ENCODE data around the gene UROC1. TPM values are rescaled to one million over a fixed set of nuclear protein-coding genes. Genes with fewer than 3 reads are reported as not detected.

The UROC1 gene
- total RNA-seq, 1 experiment from 2014 or later: not detected

DNA sequence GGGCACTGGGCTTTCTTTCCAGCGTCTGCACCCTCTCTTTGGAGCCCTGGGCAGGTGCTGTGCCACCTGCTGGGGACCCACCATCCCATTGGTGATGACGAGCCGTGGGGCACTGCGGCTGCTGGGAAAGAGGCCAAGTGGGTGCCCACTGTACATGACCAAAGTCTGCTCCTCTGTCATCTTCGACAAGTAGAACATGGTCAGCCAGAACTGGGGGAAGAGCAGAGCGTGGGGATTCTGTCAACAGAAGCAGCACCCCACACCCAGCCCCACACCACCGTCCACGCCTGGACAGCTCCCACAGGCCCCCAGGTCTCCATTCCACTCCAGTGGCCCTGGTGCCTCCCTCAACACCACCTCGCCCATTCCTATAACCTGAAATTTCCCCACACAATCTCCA lies 9.7 kb downstream of the UROC1 start:
- H3K79me2 ChIP-seq (ENCODE audit: insufficient read depth, low read length): no peaks in the 10 kb centered on the region
- H3K4me3 ChIP-seq (replicated peaks in 1 of 2; ENCODE audit: low read depth in 1 of 2, low read length in 2 of 2): no peak overlapping the region
- H3K27me3 ChIP-seq (ENCODE audit: insufficient read depth, low read length): peaks cover 7% of the 10 kb centered on the region; the same call in 1 of the 2 replicates
- H4K20me1 ChIP-seq (ENCODE audit: insufficient read depth): no peaks in the 10 kb centered on the region
- RAD21 ChIA-PET (ENCODE audit: low non-redundant PET in 1 of 2, low total read pairs in 2 of 2, uncharacterized antibody in 2 of 2, unreplicated experiment in 2 of 2): no interaction called here
- H3K27ac ChIP-seq (ENCODE audit: low read depth, low read length): no peak overlapping the region; the same call in 1 of the 2 replicates
- intact Hi-C loops (cut with micrococcal nuclease): no loop called here
- H3K9me2 ChIP-seq (ENCODE audit: insufficient read depth): no peaks in the 10 kb centered on the region
- H3K4me2 ChIP-seq (ENCODE audit: low read length): peak overlapping the region; percentile 61; the same call in 1 of the 2 replicates
- H3K36me3 ChIP-seq (ENCODE audit: control insufficient read depth in 1 of 2, insufficient read depth in 2 of 2, low read length in 2 of 2): no peaks in the 10 kb centered on the region
- CTCF ChIA-PET: interaction anchor here (0.8 to 1.2 kb wide), 2 partner anchors 15 to 295 kb away, joined by 3 read pairs; no protein-coding TSS in a partner anchor
- TF ChIP-seq TCF7L2 (IDR thresholded peaks at IDR 0.05; ENCODE audit: borderline replicate concordance, extremely low read depth, insufficient read depth, insufficient read length) (no peak), SP1 (IDR thresholded peaks at IDR 0.05; ENCODE audit: low read depth) (no peak), EGR1 (IDR thresholded peaks at IDR 0.05; ENCODE audit: low read depth) (no peak), SRF (IDR thresholded peaks at IDR 0.05; ENCODE audit: low read depth) (no peak)
- H2AFZ ChIP-seq (ENCODE audit: low read depth, low read length, poor library complexity, severe bottlenecking): no peak overlapping the region
- peaks cover 0 to 11% of the 10 kb centered on the region in 2 experiments; a peak in 2 of 4 replicates for H3K4me1 ChIP-seq (ENCODE audit: control insufficient read depth in 1 of 2, insufficient read depth in 2 of 2, low read length in 2 of 2)
- H3K9ac ChIP-seq (ENCODE audit: low read length): no peak overlapping the region
- no peak for DNase-seq (ENCODE audit: low read depth, low spot score)
- no peak for ATAC-seq
- no peaks in the 10 kb centered on the region for H3K9me3 ChIP-seq (ENCODE audit: control insufficient read depth in 1 of 2, insufficient read depth in 1 of 2, low read depth in 1 of 2, low read length in 2 of 2)
- no TSS peak for BruUV-seq (replicated peaks)
- POLR2A ChIA-PET: no interaction called here

DNA sequence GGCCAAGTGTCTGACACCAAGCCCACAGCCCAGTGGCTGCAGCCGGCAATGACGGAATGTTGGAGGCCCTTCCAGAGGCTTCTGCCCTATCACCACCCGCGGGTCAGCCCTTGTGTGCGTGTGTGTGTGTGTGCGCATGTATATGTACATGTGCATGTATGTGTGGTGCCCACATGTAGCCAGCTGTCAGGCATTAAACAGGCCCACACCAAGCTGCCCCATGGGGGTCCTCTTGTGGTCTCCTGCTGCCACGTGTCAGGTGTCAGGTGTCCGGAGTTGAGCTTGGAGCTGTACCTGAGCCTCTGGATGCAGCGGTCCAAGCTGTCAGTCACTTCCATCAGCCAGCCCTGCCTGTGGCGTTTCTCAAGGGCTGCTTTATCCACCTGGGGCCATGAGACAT lies 13.9 kb downstream of the UROC1 start:
- no peak overlapping the region for H2AFZ ChIP-seq (ENCODE audit: low read depth, low read length, poor library complexity, severe bottlenecking)
- H3K27me3 ChIP-seq (ENCODE audit: insufficient read depth, low read length): peaks cover 7% of the 10 kb centered on the region; the same call in 1 of the 2 replicates
- H3K36me3 ChIP-seq (ENCODE audit: control insufficient read depth in 1 of 2, insufficient read depth in 2 of 2, low read length in 2 of 2): no peaks in the 10 kb centered on the region
- no peak overlapping the region for H3K27ac ChIP-seq (ENCODE audit: low read depth, low read length)
- DNase-seq (ENCODE audit: low read depth, low spot score): no peak
- H3K4me2 ChIP-seq (ENCODE audit: low read length): no peak overlapping the region
- H4K20me1 ChIP-seq (ENCODE audit: insufficient read depth): no peaks in the 10 kb centered on the region
- H3K4me1 ChIP-seq (ENCODE audit: control insufficient read depth in 1 of 2, insufficient read depth in 2 of 2, low read length in 2 of 2): peaks cover 0 to 8% of the 10 kb centered on the region in 2 experiments; a peak in 2 of 4 replicates
- H3K9ac ChIP-seq (ENCODE audit: low read length): no peak overlapping the region
- no TSS peak for BruUV-seq (replicated peaks)
- CTCF ChIA-PET: no interaction called here
- H3K9me3 ChIP-seq (ENCODE audit: control insufficient read depth in 1 of 2, insufficient read depth in 1 of 2, low read depth in 1 of 2, low read length in 2 of 2): no peaks in the 10 kb centered on the region
- intact Hi-C loops (cut with micrococcal nuclease): no loop called here
- POLR2A ChIA-PET: no interaction called here
- H3K9me2 ChIP-seq (ENCODE audit: insufficient read depth): no peaks in the 10 kb centered on the region
- ATAC-seq: no peak
- no peak overlapping the region for H3K4me3 ChIP-seq (replicated peaks in 1 of 2; ENCODE audit: low read depth in 1 of 2, low read length in 2 of 2)
- no peaks in the 10 kb centered on the region for H3K79me2 ChIP-seq (ENCODE audit: insufficient read depth, low read length)
- RAD21 ChIA-PET (ENCODE audit: low non-redundant PET in 1 of 2, low total read pairs in 2 of 2, uncharacterized antibody in 2 of 2, unreplicated experiment in 2 of 2): no interaction called here
- TF ChIP-seq POLR2A (IDR thresholded peaks at IDR 0.05; ENCODE audit: borderline replicate concordance, extremely low read depth, insufficient read depth, insufficient read length) (no peak), JUND (IDR thresholded peaks at IDR 0.05) (no peak), SRF (IDR thresholded peaks at IDR 0.05; ENCODE audit: low read depth) (no peak), EZH2 (IDR thresholded peaks at IDR 0.05) (no peak), ELF1 (IDR thresholded peaks at IDR 0.05; ENCODE audit: borderline replicate concordance, low read depth) (no peak), POLR2AphosphoS5 (IDR thresholded peaks at IDR 0.05; ENCODE audit: low read depth, low read length) (no peak), RAD21 (IDR thresholded peaks at IDR 0.05; ENCODE audit: low read depth) (no peak), EGR1 (IDR thresholded peaks at IDR 0.05; ENCODE audit: low read depth) (no peak), YY1 (IDR thresholded peaks at IDR 0.05; ENCODE audit: extremely low read depth, insufficient replicate concordance, low read depth, low read length) (no peak), ZFX (IDR thresholded peaks at IDR 0.05) (no peak), FOSL1 (IDR thresholded peaks at IDR 0.05; ENCODE audit: low read depth) (no peak)
- TF ChIP-seq, protein P1, sequence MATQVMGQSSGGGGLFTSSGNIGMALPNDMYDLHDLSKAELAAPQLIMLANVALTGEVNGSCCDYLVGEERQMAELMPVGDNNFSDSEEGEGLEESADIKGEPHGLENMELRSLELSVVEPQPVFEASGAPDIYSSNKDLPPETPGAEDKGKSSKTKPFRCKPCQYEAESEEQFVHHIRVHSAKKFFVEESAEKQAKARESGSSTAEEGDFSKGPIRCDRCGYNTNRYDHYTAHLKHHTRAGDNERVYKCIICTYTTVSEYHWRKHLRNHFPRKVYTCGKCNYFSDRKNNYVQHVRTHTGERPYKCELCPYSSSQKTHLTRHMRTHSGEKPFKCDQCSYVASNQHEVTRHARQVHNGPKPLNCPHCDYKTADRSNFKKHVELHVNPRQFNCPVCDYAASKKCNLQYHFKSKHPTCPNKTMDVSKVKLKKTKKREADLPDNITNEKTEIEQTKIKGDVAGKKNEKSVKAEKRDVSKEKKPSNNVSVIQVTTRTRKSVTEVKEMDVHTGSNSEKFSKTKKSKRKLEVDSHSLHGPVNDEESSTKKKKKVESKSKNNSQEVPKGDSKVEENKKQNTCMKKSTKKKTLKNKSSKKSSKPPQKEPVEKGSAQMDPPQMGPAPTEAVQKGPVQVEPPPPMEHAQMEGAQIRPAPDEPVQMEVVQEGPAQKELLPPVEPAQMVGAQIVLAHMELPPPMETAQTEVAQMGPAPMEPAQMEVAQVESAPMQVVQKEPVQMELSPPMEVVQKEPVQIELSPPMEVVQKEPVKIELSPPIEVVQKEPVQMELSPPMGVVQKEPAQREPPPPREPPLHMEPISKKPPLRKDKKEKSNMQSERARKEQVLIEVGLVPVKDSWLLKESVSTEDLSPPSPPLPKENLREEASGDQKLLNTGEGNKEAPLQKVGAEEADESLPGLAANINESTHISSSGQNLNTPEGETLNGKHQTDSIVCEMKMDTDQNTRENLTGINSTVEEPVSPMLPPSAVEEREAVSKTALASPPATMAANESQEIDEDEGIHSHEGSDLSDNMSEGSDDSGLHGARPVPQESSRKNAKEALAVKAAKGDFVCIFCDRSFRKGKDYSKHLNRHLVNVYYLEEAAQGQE (IDR thresholded peaks at IDR 0.05; ENCODE audit: low read depth): no peak
- TF ChIP-seq, protein P2, sequence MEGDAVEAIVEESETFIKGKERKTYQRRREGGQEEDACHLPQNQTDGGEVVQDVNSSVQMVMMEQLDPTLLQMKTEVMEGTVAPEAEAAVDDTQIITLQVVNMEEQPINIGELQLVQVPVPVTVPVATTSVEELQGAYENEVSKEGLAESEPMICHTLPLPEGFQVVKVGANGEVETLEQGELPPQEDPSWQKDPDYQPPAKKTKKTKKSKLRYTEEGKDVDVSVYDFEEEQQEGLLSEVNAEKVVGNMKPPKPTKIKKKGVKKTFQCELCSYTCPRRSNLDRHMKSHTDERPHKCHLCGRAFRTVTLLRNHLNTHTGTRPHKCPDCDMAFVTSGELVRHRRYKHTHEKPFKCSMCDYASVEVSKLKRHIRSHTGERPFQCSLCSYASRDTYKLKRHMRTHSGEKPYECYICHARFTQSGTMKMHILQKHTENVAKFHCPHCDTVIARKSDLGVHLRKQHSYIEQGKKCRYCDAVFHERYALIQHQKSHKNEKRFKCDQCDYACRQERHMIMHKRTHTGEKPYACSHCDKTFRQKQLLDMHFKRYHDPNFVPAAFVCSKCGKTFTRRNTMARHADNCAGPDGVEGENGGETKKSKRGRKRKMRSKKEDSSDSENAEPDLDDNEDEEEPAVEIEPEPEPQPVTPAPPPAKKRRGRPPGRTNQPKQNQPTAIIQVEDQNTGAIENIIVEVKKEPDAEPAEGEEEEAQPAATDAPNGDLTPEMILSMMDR (IDR thresholded peaks at IDR 0.05 in 2 of 3, conservative IDR thresholded peaks at IDR 0.05 in 1 of 3; ENCODE audit: borderline replicate concordance in 1 of 3, insufficient read depth in 1 of 3, low read depth in 2 of 3, low read length in 2 of 3): no peak
- TF ChIP-seq, protein P3, sequence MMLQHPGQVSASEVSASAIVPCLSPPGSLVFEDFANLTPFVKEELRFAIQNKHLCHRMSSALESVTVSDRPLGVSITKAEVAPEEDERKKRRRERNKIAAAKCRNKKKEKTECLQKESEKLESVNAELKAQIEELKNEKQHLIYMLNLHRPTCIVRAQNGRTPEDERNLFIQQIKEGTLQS (IDR thresholded peaks at IDR 0.05): no peak
- TF ChIP-seq, protein P4, sequence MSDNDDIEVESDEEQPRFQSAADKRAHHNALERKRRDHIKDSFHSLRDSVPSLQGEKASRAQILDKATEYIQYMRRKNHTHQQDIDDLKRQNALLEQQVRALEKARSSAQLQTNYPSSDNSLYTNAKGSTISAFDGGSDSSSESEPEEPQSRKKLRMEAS (IDR thresholded peaks at IDR 0.05): no peak

Measured in HCT116 (cell line).